Glutamatergic neuron (in vitro differentiated cells): ENCODE measurements around the gene FAM210A. TPM values are rescaled to one million over a fixed set of nuclear protein-coding genes. Genes with fewer than 3 reads are reported as not detected.

Experiments used
- DNase-seq: peaks from one replicate; pipeline ENCODE4 v3.0.0; 2022
- H3K27ac Mint-ChIP-seq: one replicate; pipeline ENCODE4 v1.8.0; 2020; ENCODE audit warnings: mild to moderate bottlenecking, mixed read lengths, inconsistent platforms; ENCODE audit not compliant: unreplicated experiment
- H3K27me3 Mint-ChIP-seq: one replicate; pipeline ENCODE4 v1.8.0; 2020; ENCODE audit warnings: mild to moderate bottlenecking, moderate library complexity, mixed read lengths, inconsistent platforms; ENCODE audit not compliant: unreplicated experiment
- H3K36me3 Mint-ChIP-seq: one replicate; pipeline ENCODE4 v1.8.0; 2020; ENCODE audit warnings: mild to moderate bottlenecking, mixed read lengths, inconsistent platforms; ENCODE audit not compliant: unreplicated experiment
- H3K4me1 Mint-ChIP-seq: one replicate; pipeline ENCODE4 v1.8.0; 2020; ENCODE audit warnings: mild to moderate bottlenecking, low read depth, mixed read lengths, inconsistent platforms; ENCODE audit not compliant: unreplicated experiment
- H3K4me3 Mint-ChIP-seq: one replicate; pipeline ENCODE4 v1.8.0; 2020; ENCODE audit warnings: mild to moderate bottlenecking, mixed read lengths, inconsistent platforms; ENCODE audit not compliant: unreplicated experiment
- H3K9me3 Mint-ChIP-seq: one replicate; pipeline ENCODE4 v1.8.0; 2020; ENCODE audit warnings: mild to moderate bottlenecking, moderate library complexity, mixed read lengths, inconsistent platforms; ENCODE audit not compliant: unreplicated experiment
- CTCF ChIP-seq: fragments of 200-600 bp; sonication (generic); IDR thresholded peaks from one replicate; pipeline ENCODE4 v1.5.0; 2021; ENCODE audit not compliant: partially characterized antibody, unreplicated experiment
- total RNA-seq: library from RNA; stranded (reverse); fragmentation: NEBNext Ultra II Directional; extraction: Animal tissue kit (Norgen Biotek cat#: 25700); gene quantifications from one replicate; pipeline ENCODE4 v1.2.1, GENCODE V29; 2021; ENCODE audit not compliant: unreplicated experiment

The FAM210A gene
- total RNA-seq, 1 donor from 2014 or later, result 7.9 TPM

- Mint-ChIP-seq H3K9me3 (peaks cover 1% of the 10 kb centered on the region), H3K36me3 (no peaks in the 10 kb centered on the region), H3K27ac (no peak overlapping the region), H3K27me3 (peaks cover 8% of the 10 kb centered on the region), H3K4me1 (no peaks in the 10 kb centered on the region), H3K4me3 (no peak overlapping the region)
- TF ChIP-seq CTCF, result no peak
- DNase-seq, result no peak
These were observed 108.4 kb downstream of the FAM210A start for GRCh38 chr18:13617826-13618515.

- DNase-seq, result no peak
- Mint-ChIP-seq H3K27ac (no peak overlapping the region), H3K36me3 (no peaks in the 10 kb centered on the region), H3K4me1 (peaks cover under 1% of the 10 kb centered on the region), H3K9me3 (no peaks in the 10 kb centered on the region), H3K4me3 (no peak overlapping the region), H3K27me3 (peaks cover 6% of the 10 kb centered on the region)
- TF ChIP-seq CTCF, result no peak
These were observed 109.8 kb downstream of the FAM210A start for GRCh38 chr18:13616525-13617035.

- Mint-ChIP-seq H3K4me1 (peaks cover 6% of the 10 kb centered on the region), H3K9me3 (no peaks in the 10 kb centered on the region), H3K4me3 (no peak overlapping the region), H3K36me3 (no peaks in the 10 kb centered on the region), H3K27ac (no peak overlapping the region), H3K27me3 (peaks cover 6% of the 10 kb centered on the region)
- DNase-seq, result no peak
- no peak for TF ChIP-seq CTCF
These were observed 110.3 kb downstream of the FAM210A start for GRCh38 chr18:13616041-13616440.

- DNase-seq, result no peak
- no peak for TF ChIP-seq CTCF
- H3K4me1 Mint-ChIP-seq, result peaks cover 8% of the 10 kb centered on the region
- H3K9me3 Mint-ChIP-seq, result no peaks in the 10 kb centered on the region
- H3K27me3 Mint-ChIP-seq, result peaks cover 5% of the 10 kb centered on the region
- no peaks in the 10 kb centered on the region for H3K36me3 Mint-ChIP-seq
- no peak overlapping the region for H3K27ac Mint-ChIP-seq
- H3K4me3 Mint-ChIP-seq, result no peak overlapping the region
These were observed 110.9 kb downstream of the FAM210A start for GRCh38 chr18:13615432-13615861.

- no peak overlapping the region for H3K4me3 Mint-ChIP-seq
- TF ChIP-seq CTCF, result no peak
These were observed 111.6 kb downstream of the FAM210A start for GRCh38 chr18:13614641-13615288.

More at GRCh38 chr18:13614641-13615288, 111.6 kb downstream of the FAM210A start:
- peaks cover 2% of the 10 kb centered on the region for H3K27me3 Mint-ChIP-seq
- DNase-seq, result no peak
- H3K4me1 Mint-ChIP-seq, result peaks cover 8% of the 10 kb centered on the region
- H3K27ac Mint-ChIP-seq, result no peak overlapping the region
- H3K36me3 Mint-ChIP-seq, result no peaks in the 10 kb centered on the region
- H3K9me3 Mint-ChIP-seq, result no peaks in the 10 kb centered on the region
